COLO668 (cell line): ENCODE data around the gene CEP43.

ENCODE experiments used
- DNase-seq: peaks from one replicate; lab custom pipeline; 2025; ENCODE audit not compliant: unreplicated experiment; lab: John Stamatoyannopoulos, UW

CEP43 gene

GRCh38 chr6:166999145-166999883 lies at the start of gene CEP43:
TSS of gene CEP43 (plus strand) at chr6:166999397. CDS start at chr6:166999413, 16 bp downstream.
- peak; percentile 93 for DNase-seq

- no peak for DNase-seq
These were observed 49.4 kb upstream of the CEP43 start for GRCh38 chr6:166949528-166950442.

- no peak for DNase-seq
These were observed 48.8 kb upstream of the CEP43 start for GRCh38 chr6:166950443-166950821.

- peak; percentile 56 for DNase-seq
These were observed 48.1 kb upstream of the CEP43 start for GRCh38 chr6:166950892-166951669.

- DNase-seq, result no peak
These were observed 47.5 kb upstream of the CEP43 start for GRCh38 chr6:166951670-166952060.

- DNase-seq, result no peak
These were observed 47.1 kb upstream of the CEP43 start for GRCh38 chr6:166952121-166952520.

- DNase-seq, result no peak
These were observed 46.4 kb upstream of the CEP43 start for GRCh38 chr6:166952567-166953486.

GRCh38 chr6:166954118-166954713 lies 45.0 kb upstream of the CEP43 start:
- DNase-seq, result no peak

GRCh38 chr6:166955121-166955864 lies 43.9 kb upstream of the CEP43 start:
- DNase-seq, result peak; percentile 6

GRCh38 chr6:166955865-166956443 lies 43.2 kb upstream of the CEP43 start:
- peak; percentile 68 for DNase-seq

GRCh38 chr6:166956444-166957086 lies 42.6 kb upstream of the CEP43 start, which contains the start of gene RNASET2:
TSS of gene RNASET2 (minus strand) at chr6:166956550. CDS start at chr6:166956182, 368 bp downstream.
- peak; percentile 86 for DNase-seq

GRCh38 chr6:166957087-166957804 lies 42.0 kb upstream of the CEP43 start:
- DNase-seq, result peak; percentile 61

GRCh38 chr6:166957805-166958076 lies 41.5 kb upstream of the CEP43 start:
- DNase-seq, result no peak

- no peak for DNase-seq
These were observed 40.0 kb upstream of the CEP43 start for GRCh38 chr6:166958926-166959861.

- DNase-seq, result no peak
These were observed 39.1 kb upstream of the CEP43 start for GRCh38 chr6:166959911-166960608.

- DNase-seq, result no peak
These were observed 38.6 kb upstream of the CEP43 start for GRCh38 chr6:166960609-166960978.
